ENCODE measurements around the gene TNFAIP8L1.

GRCh38 chr19:4594201-4594600 lies 45.1 kb upstream of the TNFAIP8L1 start:
- TF ChIP-seq EP300 (IDR thresholded peaks at IDR 0.05; ENCODE audit: borderline replicate concordance) (no peak), FOXM1 (IDR thresholded peaks at IDR 0.05; ENCODE audit: borderline replicate concordance, low read depth) (no peak), CEBPB (IDR thresholded peaks at IDR 0.05) (no peak), EGR1 (IDR thresholded peaks at IDR 0.05) (no peak)

Measured in Ishikawa (cell line).